BE2C (cell line): ENCODE results near the gene DIPK1C. TPM values are rescaled to one million over a fixed set of nuclear protein-coding genes. Genes with fewer than 3 reads are reported as not detected.
"Not testable (repeated sequence)": the region's sequence is repeated elsewhere in the genome, so short reads cannot be mapped to it uniquely, and the experiment has no call there.

Experiments
- DNase-seq: peaks from one replicate; pipeline ENCODE4 v3.0.0-alpha.2; 2020
- H3K27me3 ChIP-seq: fragments of 250-450 bp; sonication (Bioruptor Pico); 2 replicates; pipeline ENCODE4 v1.5.1; 2020; ENCODE audit warnings: mild to moderate bottlenecking
- H3K36me3 ChIP-seq: fragments of 250-450 bp; sonication (Bioruptor Pico); 2 replicates; pipeline ENCODE4 v1.5.1; 2020; ENCODE audit warnings: mild to moderate bottlenecking
- H3K4me1 ChIP-seq: fragments of 250-450 bp; sonication (Bioruptor Pico); 2 replicates; pipeline ENCODE4 v1.5.1; 2020
- H3K4me3 ChIP-seq: 2 replicates; pipeline ENCODE4 v1.5.1; 2011; ENCODE audit warnings: low read depth, low read length
- H3K9me3 ChIP-seq: fragments of 250-450 bp; sonication (Bioruptor Pico); 2 replicates; pipeline ENCODE4 v1.5.1; 2020
- polyA plus RNA-seq: library from polyadenylated mRNA; unstranded; fragments of >200 nt; gene quantifications from one replicate; pipeline ENCODE4 v1.2.1, GENCODE V29; 2012; ENCODE audit warnings: low read depth, missing spikeins; ENCODE audit not compliant: insufficient read length, insufficient read depth
- TF ChIP-seq, protein P1 (sequence below): IDR thresholded peaks from 2 replicates; pipeline ENCODE4 v1.5.1; 2012; ENCODE audit warnings: mild to moderate bottlenecking, low read depth, low read length

DIPK1C gene
- polyA plus RNA-seq = not detected

DNA sequence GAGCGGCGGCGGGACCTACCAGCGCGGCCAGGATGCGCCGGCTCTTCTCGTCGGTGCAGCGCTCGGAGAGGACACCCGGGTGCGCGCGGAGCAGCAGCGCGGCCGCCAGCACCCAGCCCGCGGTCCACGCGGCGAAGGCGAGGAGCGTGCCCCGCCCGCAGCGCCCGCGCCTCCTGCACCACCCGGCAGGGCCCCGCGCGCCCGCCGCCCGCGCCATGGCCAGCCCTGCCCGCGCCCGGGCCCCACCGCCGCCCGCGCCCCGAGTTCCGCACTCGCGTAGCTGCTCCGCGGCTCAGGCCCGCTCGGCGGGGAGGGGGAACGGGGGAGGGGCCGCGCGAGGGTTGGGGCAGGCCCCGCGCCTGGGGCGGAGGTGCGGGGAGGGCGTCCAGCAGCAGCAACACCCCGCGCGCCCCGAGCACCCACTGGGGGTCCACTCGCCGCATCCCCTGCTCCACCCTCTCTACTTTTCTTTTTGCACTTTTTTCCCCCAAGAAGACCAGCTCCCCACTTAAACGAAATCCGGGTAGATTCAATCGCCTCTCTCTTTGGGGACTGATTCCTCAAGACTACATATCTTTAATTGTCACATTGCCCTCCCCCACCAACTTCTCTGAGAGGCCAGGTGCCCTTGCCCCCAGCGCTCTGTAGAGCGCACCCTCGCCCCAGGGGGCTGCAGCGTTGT is at the start of gene DIPK1C:
DIPK1C (minus strand) TSS at position 266 of the 682 bp plus-strand sequence; CDS start at position 217, 49 bp downstream.
- TF ChIP-seq, protein P1, sequence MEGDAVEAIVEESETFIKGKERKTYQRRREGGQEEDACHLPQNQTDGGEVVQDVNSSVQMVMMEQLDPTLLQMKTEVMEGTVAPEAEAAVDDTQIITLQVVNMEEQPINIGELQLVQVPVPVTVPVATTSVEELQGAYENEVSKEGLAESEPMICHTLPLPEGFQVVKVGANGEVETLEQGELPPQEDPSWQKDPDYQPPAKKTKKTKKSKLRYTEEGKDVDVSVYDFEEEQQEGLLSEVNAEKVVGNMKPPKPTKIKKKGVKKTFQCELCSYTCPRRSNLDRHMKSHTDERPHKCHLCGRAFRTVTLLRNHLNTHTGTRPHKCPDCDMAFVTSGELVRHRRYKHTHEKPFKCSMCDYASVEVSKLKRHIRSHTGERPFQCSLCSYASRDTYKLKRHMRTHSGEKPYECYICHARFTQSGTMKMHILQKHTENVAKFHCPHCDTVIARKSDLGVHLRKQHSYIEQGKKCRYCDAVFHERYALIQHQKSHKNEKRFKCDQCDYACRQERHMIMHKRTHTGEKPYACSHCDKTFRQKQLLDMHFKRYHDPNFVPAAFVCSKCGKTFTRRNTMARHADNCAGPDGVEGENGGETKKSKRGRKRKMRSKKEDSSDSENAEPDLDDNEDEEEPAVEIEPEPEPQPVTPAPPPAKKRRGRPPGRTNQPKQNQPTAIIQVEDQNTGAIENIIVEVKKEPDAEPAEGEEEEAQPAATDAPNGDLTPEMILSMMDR = no peak
- Histone ChIP-seq H3K36me3 (no peaks in the 10 kb centered on the region), H3K27me3 (peaks cover 67% of the 10 kb centered on the region), H3K9me3 (no peaks in the 10 kb centered on the region), H3K4me3 (no peak within 1 kb of the TSS), H3K4me1 (no peaks in the 10 kb centered on the region)
- no peak for DNase-seq

DNA sequence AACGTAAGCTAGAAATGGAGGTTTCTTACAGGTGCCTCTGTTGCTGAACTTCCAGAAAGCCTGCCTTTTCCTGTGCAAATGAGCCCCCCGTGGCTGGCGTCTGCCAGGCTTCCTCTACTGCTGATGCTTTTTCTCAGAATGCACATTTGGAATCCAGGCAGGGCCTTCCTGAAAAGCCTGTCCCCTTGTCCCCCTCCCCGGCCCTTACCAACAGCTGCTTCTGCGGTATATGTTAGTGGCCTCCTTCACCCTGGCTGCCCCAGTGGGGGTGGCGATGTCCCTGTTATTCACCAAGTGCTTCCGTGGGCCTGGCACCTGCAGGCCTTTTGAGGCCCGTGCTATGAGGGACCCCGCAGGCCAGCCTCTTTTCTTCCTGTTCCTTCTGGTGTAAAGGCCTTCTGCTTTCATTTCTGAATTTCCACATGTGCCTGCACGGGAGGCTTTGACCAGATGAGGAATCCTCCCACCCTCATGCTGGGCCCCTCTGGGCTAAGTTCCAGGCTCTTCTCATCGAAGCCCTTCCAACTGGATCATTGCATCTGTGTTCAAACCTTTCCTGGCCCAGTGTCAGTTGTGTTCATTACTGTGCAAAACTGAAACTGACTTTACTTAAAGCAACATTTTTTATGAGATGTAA is 49.5 kb upstream of the DIPK1C start:
- DNase-seq = no peak
- Histone ChIP-seq H3K27me3 (no peaks in the 10 kb centered on the region), H3K4me1 (no peaks in the 10 kb centered on the region), H3K36me3 (no peaks in the 10 kb centered on the region; the same call in 1 of the 2 replicates), H3K4me3 (no peak overlapping the region), H3K9me3 (no peaks in the 10 kb centered on the region)
- TF ChIP-seq, protein P1 = no peak

DNA sequence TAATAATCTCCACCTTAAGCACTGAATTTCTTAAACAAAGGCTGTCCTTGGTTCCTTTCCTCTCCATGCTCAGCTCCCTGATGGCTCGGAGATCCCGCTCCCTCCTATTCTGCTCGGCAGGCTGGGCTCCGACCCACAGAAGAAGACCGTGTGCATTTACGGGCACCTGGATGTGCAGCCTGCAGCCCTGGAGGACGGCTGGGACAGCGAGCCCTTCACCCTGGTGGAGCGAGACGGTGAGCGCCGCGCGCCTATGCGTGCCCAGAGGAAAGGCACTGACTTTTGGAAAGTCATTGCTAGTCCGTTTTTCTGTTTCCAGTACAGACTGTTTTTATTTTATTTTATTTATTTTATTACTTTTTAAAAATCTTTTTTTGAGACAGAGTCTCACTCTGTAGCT is 48.7 kb upstream of the DIPK1C start:
- H3K36me3 ChIP-seq = no peaks in the 10 kb centered on the region; the same call in 1 of the 2 replicates
- H3K9me3 ChIP-seq = no peaks in the 10 kb centered on the region
- TF ChIP-seq, protein P1 = no peak
- no peaks in the 10 kb centered on the region for H3K27me3 ChIP-seq
- H3K4me1 ChIP-seq = no peaks in the 10 kb centered on the region
- no peak overlapping the region for H3K4me3 ChIP-seq
- no peak for DNase-seq

DNA sequence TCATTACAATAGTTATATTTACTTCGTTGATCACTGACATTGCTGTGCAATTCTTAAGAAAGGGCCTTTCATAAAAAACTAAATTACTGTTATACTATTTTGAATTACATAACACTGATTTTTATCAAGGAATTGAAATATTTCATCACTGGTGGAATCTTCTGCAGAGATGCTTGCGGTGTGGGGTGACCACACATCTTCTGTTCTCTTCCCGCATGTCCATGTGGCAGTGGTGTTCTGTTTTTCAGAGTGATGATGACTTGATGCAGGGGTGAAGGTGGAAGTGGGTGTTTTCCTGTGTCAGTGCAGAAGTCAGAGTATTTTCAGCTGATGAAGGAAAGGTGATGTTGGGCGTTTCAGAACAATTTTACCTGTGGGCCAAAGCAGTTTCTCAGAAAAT is 46.0 kb upstream of the DIPK1C start:
- Histone ChIP-seq H3K36me3 (no peaks in the 10 kb centered on the region; the same call in 1 of the 2 replicates), H3K4me1 (no peaks in the 10 kb centered on the region), H3K27me3 (no peaks in the 10 kb centered on the region), H3K9me3 (no peaks in the 10 kb centered on the region), H3K4me3 (no peak overlapping the region)
- DNase-seq = no peak
- TF ChIP-seq, protein P1 = no peak

DNA sequence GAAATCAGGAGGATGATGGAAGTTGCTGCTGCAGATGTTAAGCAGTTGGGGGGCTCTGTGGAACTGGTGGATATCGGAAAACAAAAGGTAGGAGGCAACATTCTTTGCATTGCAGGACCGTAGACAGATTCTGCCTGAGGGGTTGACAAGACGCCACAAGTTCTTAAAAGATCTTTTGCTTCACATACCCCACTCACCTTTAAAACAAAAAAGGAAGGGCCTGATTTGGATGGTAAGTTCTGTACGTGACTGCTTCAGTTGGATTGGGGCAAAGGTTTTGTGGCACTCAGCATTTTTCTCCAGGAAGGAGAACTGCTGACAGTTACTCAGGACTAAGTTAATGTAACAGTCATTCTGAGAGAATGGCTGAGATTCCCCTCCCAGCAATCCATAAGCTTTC is 44.3 kb upstream of the DIPK1C start:
- H3K9me3 ChIP-seq = no peaks in the 10 kb centered on the region
- H3K4me1 ChIP-seq = no peaks in the 10 kb centered on the region
- no peaks in the 10 kb centered on the region for H3K36me3 ChIP-seq
- TF ChIP-seq, protein P1 = no peak
- no peak overlapping the region for H3K4me3 ChIP-seq
- no peaks in the 10 kb centered on the region for H3K27me3 ChIP-seq
- DNase-seq = no peak

DNA sequence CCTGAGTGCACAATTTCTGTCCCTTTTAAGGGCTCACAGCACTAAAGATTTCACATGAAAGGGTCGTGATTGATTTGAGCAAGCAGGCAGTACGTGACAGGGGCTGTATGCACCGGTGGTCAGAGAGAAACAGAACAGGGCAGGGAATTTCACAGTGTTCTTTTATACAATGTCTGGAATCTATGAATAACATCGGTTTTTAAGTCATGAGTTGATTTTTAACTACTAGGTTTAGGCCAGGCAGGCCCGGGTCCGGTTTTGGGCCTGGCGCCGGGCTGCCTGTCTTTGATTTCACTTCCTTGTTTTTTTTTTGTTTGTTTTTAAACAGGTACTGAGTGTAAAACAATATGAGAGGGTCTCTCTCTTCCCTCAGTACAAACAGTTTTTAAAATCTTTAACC is 43.7 kb upstream of the DIPK1C start:
- not testable (repeated sequence) for H3K27me3 ChIP-seq, H3K9me3 ChIP-seq, H3K36me3 ChIP-seq, H3K4me3 ChIP-seq, H3K4me1 ChIP-seq, DNase-seq
